Smooth muscle cell (in vitro differentiated cells): Measurements from ENCODE around the gene TMEM63B. TPM values are rescaled to one million over a fixed set of nuclear protein-coding genes. Genes with fewer than 3 reads are reported as not detected.

Experiments used
- DNase-seq: peaks from one replicate; lab custom pipeline; 2025; ENCODE audit not compliant: unreplicated experiment; lab: John Stamatoyannopoulos, UW
- H2AFZ ChIP-seq: fragments of 200-600 bp; sonication (generic); 2 replicates; pipeline ENCODE4 v1.6.0; 2016; ENCODE audit warnings: antibody characterized with exemption, low read depth, mild to moderate bottlenecking
- H3F3A ChIP-seq: fragments of 200-600 bp; sonication (generic); 2 replicates; pipeline ENCODE4 v1.6.0; 2017; ENCODE audit warnings: antibody characterized with exemption, low read depth
- H3K27ac ChIP-seq: fragments of 200-600 bp; sonication (generic); 2 replicates; pipeline ENCODE4 v1.5.1; 2016; ENCODE audit warnings: low read depth, mild to moderate bottlenecking
- H3K27me3 ChIP-seq: fragments of 200-600 bp; sonication (generic); 2 replicates; pipeline ENCODE4 v1.6.1; 2016; ENCODE audit warnings: low read depth, mild to moderate bottlenecking
- H3K36me3 ChIP-seq: fragments of 200-600 bp; sonication (generic); 2 replicates; pipeline ENCODE4 v1.5.1; 2016; ENCODE audit warnings: low read depth
- H3K4me1 ChIP-seq: fragments of 200-600 bp; sonication (generic); 2 replicates; pipeline ENCODE4 v1.5.1; 2016; ENCODE audit warnings: low read depth
- H3K4me2 ChIP-seq: fragments of 200-600 bp; sonication (generic); 2 replicates; pipeline ENCODE4 v1.6.0; 2016; ENCODE audit warnings: mild to moderate bottlenecking
- H3K4me3 ChIP-seq: fragments of 200-600 bp; sonication (generic); 2 replicates; pipeline ENCODE4 v1.5.1; 2016; ENCODE audit warnings: mild to moderate bottlenecking
- H3K79me2 ChIP-seq: fragments of 200-600 bp; sonication (generic); 2 replicates; pipeline ENCODE4 v1.6.0; 2016; ENCODE audit warnings: low read depth, mild to moderate bottlenecking
- H3K9ac ChIP-seq: fragments of 200-600 bp; sonication (generic); 2 replicates; pipeline ENCODE4 v1.6.0; 2016; ENCODE audit warnings: low read depth
- H3K9me3 ChIP-seq: fragments of 200-600 bp; sonication (generic); replicated peaks from 2 replicates; pipeline ENCODE4 v1.5.1; 2016; ENCODE audit warnings: low read depth
- H4K20me1 ChIP-seq: fragments of 200-600 bp; sonication (generic); 2 replicates; pipeline ENCODE4 v1.6.0; 2016; ENCODE audit warnings: low read depth
- WGBS: methylation state at CpG from one replicate; pipeline ENCODE4 v1.1.7; 2016; ENCODE audit warnings: low lambda C conversion rate; 5-methylcytosine and 5-hydroxymethylcytosine counted together
- polyA plus RNA-seq: library from polyadenylated mRNA; unstranded; fragments of >200 nt; fragmentation: Nextera tagmentation; extraction: Ambion mirVana; gene quantifications from 2 replicates; pipeline ENCODE4 v1.2.1, GENCODE V29; 2016
- total RNA-seq: library from RNA; depleted of rRNA; stranded (reverse); fragments of >200 nt; gene quantifications from 2 replicates; pipeline ENCODE4 v1.2.3, GENCODE V29; 2014
- TF ChIP-seq, protein P1 (sequence below): fragments of 200-600 bp; sonication (generic); IDR thresholded peaks from 2 replicates; pipeline ENCODE4 v1.5.1; 2017; ENCODE audit warnings: borderline replicate concordance, mild to moderate bottlenecking, antibody characterized with exemption; ENCODE audit not compliant: insufficient read depth, poor library complexity, severe bottlenecking

The TMEM63B gene
- total and polyA plus RNA-seq, 2 experiments from 2014 or later: 10.8 to 21.2 TPM

DNA sequence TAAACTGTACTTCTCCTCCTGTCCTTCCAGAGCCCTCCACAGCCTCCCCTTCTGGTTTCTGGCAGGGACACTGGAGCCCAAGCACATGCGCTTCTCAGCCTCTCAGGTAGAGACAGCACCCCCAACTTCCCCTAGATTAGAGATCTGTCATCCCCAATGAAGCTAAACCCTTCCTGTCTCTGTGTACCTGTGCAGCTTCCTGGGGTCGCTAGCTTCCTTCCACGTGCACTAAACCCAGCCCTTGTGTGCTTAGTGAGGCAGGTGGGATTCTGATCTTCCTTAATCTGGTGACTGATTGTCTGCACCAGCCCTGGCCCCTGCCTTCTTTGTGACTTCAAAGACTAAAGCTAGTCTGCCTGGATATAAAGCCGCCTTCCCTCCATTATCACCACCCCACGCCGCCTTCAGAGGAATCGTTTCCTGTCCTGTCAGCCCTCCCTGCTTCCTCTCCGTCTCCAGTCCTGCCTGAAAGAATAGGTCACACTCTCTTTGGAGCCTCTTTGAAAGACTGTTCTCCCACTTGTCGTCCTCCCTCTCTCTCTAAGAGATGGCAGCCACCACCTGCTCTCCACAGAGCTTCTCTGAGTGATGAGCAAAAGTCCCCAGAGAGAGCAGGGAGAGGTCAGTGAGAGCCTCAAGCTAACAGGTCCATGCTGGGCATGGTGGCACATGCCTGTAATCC is 58.7 kb downstream of the TMEM63B start:
- peaks cover 13% of the 10 kb centered on the region for H3K4me1 ChIP-seq

DNA sequence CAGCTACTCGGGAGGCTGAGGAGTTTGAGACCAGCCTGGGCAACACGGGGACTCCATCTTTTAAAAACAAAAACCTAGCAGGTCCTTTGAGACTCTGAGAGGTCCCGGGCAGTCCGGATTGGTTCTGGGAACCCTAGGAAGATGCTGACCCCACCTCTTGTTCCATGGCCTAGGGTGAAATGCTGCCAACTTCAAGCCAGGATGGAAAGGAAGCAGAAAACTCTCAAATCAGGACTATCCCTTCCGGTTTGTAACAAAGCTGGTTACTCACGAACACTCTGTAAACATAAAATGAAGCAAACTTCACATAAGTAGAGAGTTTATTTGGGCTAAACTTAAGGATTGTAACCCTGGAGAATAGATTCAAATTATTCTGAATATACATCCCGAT is 59.3 kb downstream of the TMEM63B start:
- no peaks in the 10 kb centered on the region for H3F3A ChIP-seq
- no peak overlapping the region for H3K9ac ChIP-seq
- H3K27ac ChIP-seq: no peak overlapping the region
- H3K4me1 ChIP-seq: peaks cover 13% of the 10 kb centered on the region
- whole genome bisulfite sequencing: 85% methylated on average over 7 of the region's 7 CpGs
- no peaks in the 10 kb centered on the region for H3K9me3 ChIP-seq
- DNase-seq: no peak
- no peak overlapping the region for H3K4me3 ChIP-seq
- H3K79me2 ChIP-seq: no peaks in the 10 kb centered on the region
- TF ChIP-seq, protein P1, sequence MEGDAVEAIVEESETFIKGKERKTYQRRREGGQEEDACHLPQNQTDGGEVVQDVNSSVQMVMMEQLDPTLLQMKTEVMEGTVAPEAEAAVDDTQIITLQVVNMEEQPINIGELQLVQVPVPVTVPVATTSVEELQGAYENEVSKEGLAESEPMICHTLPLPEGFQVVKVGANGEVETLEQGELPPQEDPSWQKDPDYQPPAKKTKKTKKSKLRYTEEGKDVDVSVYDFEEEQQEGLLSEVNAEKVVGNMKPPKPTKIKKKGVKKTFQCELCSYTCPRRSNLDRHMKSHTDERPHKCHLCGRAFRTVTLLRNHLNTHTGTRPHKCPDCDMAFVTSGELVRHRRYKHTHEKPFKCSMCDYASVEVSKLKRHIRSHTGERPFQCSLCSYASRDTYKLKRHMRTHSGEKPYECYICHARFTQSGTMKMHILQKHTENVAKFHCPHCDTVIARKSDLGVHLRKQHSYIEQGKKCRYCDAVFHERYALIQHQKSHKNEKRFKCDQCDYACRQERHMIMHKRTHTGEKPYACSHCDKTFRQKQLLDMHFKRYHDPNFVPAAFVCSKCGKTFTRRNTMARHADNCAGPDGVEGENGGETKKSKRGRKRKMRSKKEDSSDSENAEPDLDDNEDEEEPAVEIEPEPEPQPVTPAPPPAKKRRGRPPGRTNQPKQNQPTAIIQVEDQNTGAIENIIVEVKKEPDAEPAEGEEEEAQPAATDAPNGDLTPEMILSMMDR: no peak
- H3K27me3 ChIP-seq: no peaks in the 10 kb centered on the region
- no peaks in the 10 kb centered on the region for H4K20me1 ChIP-seq
- no peak overlapping the region for H3K4me2 ChIP-seq
- H2AFZ ChIP-seq: no peak overlapping the region
- H3K36me3 ChIP-seq: no peaks in the 10 kb centered on the region

More for the DNA sequence above, 58.7 kb downstream of the TMEM63B start:
- TF ChIP-seq, protein P1: no peak
- no peak overlapping the region for H3K4me3 ChIP-seq
- H3K79me2 ChIP-seq: no peaks in the 10 kb centered on the region
- no peaks in the 10 kb centered on the region for H4K20me1 ChIP-seq
- no peaks in the 10 kb centered on the region for H3F3A ChIP-seq
- H3K9me3 ChIP-seq: no peaks in the 10 kb centered on the region
- no peak for DNase-seq
- H3K27ac ChIP-seq: no peak overlapping the region
- H3K36me3 ChIP-seq: no peaks in the 10 kb centered on the region
- H2AFZ ChIP-seq: peak overlapping the region; percentile 36
- H3K27me3 ChIP-seq: no peaks in the 10 kb centered on the region
- H3K9ac ChIP-seq: no peak overlapping the region
- no peak overlapping the region for H3K4me2 ChIP-seq
- 44% methylated on average over 9 of the region's 9 CpGs for WGBS

DNA sequence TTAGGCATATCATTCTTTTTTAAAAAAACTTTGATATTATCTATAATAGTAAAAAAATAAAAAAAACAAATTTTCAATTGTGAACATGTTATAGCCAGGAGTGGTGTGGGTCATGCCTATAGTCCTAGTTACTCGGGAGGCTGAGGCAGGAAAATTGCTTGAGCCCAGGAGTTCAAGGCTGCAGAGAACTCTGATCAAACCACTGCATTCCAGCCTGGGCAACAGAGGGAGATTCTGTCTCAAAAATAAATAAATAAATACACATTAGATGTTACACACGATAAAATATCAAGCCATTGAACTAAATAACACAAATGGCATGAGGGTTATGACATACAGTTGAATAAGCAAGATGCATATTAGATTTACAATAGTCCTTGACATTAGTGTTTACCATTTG is 61.5 kb downstream of the TMEM63B start:
- no peak overlapping the region for H3K9ac ChIP-seq
- no peak overlapping the region for H3K4me2 ChIP-seq
- no peaks in the 10 kb centered on the region for H3K36me3 ChIP-seq
- WGBS: 87% methylated on average over 2 of the region's 2 CpGs
- H4K20me1 ChIP-seq: no peaks in the 10 kb centered on the region
- H3K4me1 ChIP-seq: peaks cover 13% of the 10 kb centered on the region
- TF ChIP-seq, protein P1: no peak
- peaks cover under 1% of the 10 kb centered on the region for H3K27me3 ChIP-seq
- H2AFZ ChIP-seq: no peak overlapping the region
- no peak for DNase-seq
- H3K9me3 ChIP-seq: no peaks in the 10 kb centered on the region
- no peaks in the 10 kb centered on the region for H3K79me2 ChIP-seq
- H3K27ac ChIP-seq: no peak overlapping the region
- H3K4me3 ChIP-seq: no peak overlapping the region
- H3F3A ChIP-seq: no peaks in the 10 kb centered on the region

DNA sequence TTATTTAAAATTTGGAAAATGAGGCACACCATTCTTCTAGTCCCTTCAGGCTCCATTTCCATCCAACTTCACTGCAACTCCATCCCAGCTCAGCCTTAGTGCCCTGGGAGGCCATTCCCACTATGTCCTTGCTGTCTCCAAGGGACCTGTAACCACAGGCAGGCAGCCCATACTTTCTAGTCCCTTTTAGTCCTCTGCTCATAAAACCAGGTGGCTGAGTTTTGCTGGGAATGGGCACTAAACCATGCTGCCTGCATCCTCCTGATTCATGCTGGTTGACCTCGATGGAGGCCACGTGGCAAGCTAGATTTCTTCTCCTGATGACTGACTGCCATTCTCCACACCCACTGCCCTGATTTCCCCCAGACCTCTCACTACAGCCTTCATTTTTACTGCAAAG is 61.9 kb downstream of the TMEM63B start:
- Histone ChIP-seq H3K79me2 (no peaks in the 10 kb centered on the region), H3K4me3 (no peak overlapping the region), H3K9ac (no peak overlapping the region), H3K9me3 (no peaks in the 10 kb centered on the region), H3K36me3 (no peaks in the 10 kb centered on the region), H3K4me2 (no peak overlapping the region), H3K27ac (no peak overlapping the region), H3K4me1 (peaks cover 13% of the 10 kb centered on the region), H3K27me3 (peaks cover 5% of the 10 kb centered on the region), H3F3A (no peaks in the 10 kb centered on the region), H2AFZ (no peak overlapping the region), H4K20me1 (no peaks in the 10 kb centered on the region)
- 83% methylated on average over 2 of the region's 2 CpGs for WGBS
- TF ChIP-seq, protein P1: no peak
- no peak for DNase-seq
